Astrocyte (in vitro differentiated cells and primary cell): ENCODE data around the gene STXBP1.

ENCODE experiments used
- CTCF ChIP-seq: IDR thresholded peaks from 2 replicates; pipeline ENCODE4 v1.5.1; 2011; ENCODE audit warnings: low read depth, mild to moderate bottlenecking, inconsistent platforms, low read length, moderate library complexity; ENCODE audit not compliant: insufficient read depth
- EZH2 ChIP-seq: IDR thresholded peaks from 2 replicates; pipeline ENCODE4 v1.6.1; 2012; ENCODE audit warnings: mild to moderate bottlenecking, low read length, inconsistent platforms; ENCODE audit not compliant: insufficient read depth

GRCh38 chr9:127652733-127653132, 40.7 kb downstream of the STXBP1 start:
- TF ChIP-seq CTCF (no peak), EZH2 (no peak)
